ENCODE measurements around the gene GATAD2A. TPM values are rescaled to one million over a fixed set of nuclear protein-coding genes. Genes with fewer than 3 reads are reported as not detected.

Gene GATAD2A
- total RNA-seq, 6 experiments from 2014 or later, result 23.9 to 59.6 (median 39.2) TPM

DNA sequence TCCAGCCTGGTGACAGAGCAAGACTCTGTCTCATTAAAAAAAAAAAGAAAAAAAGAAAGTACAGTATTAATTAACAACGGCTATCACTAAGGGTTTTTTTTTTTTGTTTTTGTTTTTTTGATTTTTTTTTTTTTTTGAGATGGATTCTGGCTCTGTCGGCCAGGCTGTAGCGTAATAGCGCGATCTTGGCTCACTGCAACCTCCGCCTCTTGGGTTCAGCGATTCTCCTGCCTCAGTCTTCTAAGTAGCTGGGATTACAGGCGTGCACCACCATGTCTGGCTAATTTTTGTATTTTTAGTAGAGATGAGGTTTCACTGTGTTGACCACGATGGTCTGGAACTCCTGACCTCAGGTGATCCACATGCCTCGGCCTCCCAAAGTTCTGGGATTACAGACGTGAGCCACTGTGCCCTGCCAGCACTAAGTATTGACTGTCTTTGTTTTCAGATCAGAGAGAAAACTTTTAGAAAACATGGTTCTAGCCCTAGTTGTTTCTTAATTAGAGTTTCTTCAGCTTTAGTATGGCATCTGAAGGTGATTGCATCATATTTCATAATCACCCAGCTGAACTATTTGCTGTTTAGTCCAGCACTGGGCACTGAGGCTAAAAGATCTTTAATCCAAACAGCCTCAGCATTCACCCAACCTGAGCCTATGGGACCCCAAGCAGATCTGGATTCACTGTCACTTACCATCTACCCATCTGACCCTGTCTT is 2.7 kb upstream of the GATAD2A start:
- Histone ChIP-seq H3K27me3 (no peaks in the 10 kb centered on the region), H3K4me1 (peaks cover 0 to 29% (median 13%) of the 10 kb centered on the region in 4 donors), H3K36me3 (no peaks in the 10 kb centered on the region), H3K4me3 (no peak overlapping the region), H3K9me3 (no peaks in the 10 kb centered on the region), H3K27ac (no peak overlapping the region)
- ATAC-seq (no peak), DNase-seq (no peak)
- WGBS (ENCODE audit: insufficient coverage, low coverage, low lambda C conversion rate, missing lambda C conversion rate), result 77% methylated on average over 11 of the region's 11 CpGs
- TF ChIP-seq POLR2A (IDR thresholded peaks at IDR 0.05), result no peak
- TF ChIP-seq, protein P1, sequence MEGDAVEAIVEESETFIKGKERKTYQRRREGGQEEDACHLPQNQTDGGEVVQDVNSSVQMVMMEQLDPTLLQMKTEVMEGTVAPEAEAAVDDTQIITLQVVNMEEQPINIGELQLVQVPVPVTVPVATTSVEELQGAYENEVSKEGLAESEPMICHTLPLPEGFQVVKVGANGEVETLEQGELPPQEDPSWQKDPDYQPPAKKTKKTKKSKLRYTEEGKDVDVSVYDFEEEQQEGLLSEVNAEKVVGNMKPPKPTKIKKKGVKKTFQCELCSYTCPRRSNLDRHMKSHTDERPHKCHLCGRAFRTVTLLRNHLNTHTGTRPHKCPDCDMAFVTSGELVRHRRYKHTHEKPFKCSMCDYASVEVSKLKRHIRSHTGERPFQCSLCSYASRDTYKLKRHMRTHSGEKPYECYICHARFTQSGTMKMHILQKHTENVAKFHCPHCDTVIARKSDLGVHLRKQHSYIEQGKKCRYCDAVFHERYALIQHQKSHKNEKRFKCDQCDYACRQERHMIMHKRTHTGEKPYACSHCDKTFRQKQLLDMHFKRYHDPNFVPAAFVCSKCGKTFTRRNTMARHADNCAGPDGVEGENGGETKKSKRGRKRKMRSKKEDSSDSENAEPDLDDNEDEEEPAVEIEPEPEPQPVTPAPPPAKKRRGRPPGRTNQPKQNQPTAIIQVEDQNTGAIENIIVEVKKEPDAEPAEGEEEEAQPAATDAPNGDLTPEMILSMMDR (IDR thresholded peaks at IDR 0.05), result no peak
- intact Hi-C loops (cut with DNase I), result loop anchor here in 1 of 2 donors (5.0 kb wide), 1 partner anchor 84 kb away; no protein-coding TSS in a partner anchor

DNA sequence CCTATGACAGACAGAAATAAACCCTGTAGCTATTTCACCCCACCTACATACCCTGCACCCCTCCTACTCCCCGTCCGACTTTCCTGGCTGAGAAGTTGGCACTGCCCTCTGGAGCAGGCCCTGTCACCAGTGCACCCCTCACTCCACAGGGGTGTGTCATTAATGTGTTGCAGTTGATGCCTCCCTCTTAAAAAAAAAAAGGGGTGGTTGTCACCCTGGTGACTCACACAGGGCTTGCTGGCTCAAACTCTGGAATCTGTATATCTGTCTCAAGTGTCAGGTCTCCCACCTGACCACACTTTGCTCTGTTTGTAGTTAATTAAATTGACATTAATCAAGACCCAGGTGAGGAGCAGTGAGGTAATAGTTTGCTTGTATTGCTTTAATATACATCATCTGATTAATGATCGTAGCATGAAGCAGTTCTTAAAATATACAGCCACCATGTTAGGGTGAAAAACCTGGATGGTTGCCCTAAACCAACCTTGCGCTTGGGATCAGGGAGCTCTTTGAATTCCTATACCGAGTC is 2.0 kb upstream of the GATAD2A start:
- 57% methylated on average over 5 of the region's 5 CpGs for WGBS (ENCODE audit: insufficient coverage, low coverage, low lambda C conversion rate, missing lambda C conversion rate)
- no peak for ATAC-seq
- H3K36me3 ChIP-seq, result no peaks in the 10 kb centered on the region
- no peak overlapping the region for H3K27ac ChIP-seq
- H3K4me3 ChIP-seq, result no peak overlapping the region
- intact Hi-C loops (cut with DNase I), result loop anchor here in 1 of 2 donors (5.0 kb wide), 1 partner anchor 84 kb away; no protein-coding TSS in a partner anchor
- H3K9me3 ChIP-seq, result no peaks in the 10 kb centered on the region
- peaks cover 0 to 36% (median 13%) of the 10 kb centered on the region in 4 donors for H3K4me1 ChIP-seq
- TF ChIP-seq POLR2A (IDR thresholded peaks at IDR 0.05), result no peak
- TF ChIP-seq, protein P1 (IDR thresholded peaks at IDR 0.05), result no peak
- no peaks in the 10 kb centered on the region for H3K27me3 ChIP-seq
- DNase-seq, result no peak

- WGBS (ENCODE audit: insufficient coverage, low coverage, low lambda C conversion rate, missing lambda C conversion rate), result 1% methylated on average over 14 of the region's 87 CpGs
These were observed 749 bp downstream of the GATAD2A start for GRCh38 chr19:19405971-19406877.

DNA sequence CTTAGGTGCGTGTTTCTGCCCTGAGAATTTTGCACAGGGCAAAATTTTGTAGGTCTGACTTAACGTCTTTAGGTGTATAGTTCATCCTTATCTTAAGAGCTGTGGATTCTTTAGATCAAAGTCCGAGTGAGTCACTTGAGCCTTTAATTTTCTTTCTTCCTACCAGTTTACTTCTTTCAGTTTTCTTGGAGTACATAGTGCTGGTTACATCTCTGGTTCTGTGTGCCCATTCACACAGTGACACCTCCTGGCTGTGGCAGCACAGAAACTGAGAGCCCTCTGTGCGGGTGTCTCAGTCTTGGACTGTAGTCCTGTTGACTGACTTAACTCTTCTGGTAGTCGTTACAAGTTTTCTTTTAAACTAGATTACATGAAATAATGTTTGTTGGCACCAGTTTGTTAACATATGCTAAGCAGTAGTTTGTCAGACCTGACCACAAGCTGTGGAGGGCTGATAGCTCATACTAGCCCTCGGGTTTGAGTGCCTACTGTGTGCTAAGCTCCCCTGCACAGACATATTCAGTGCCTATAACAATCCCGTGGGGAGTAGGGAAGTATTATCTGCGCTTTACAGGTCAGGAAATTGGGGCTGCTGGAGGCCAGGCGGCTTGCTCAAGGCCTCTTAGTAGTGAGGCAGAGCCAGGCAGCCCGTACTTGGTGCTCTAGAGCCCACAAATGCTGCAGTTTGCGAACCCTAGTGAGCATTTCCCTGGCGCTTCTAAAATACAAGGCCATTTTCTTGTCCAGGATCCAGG is 1.6 kb downstream of the GATAD2A start:
- 13% methylated on average over 11 of the region's 12 CpGs for WGBS (ENCODE audit: insufficient coverage, low coverage, low lambda C conversion rate, missing lambda C conversion rate)
- peak overlapping the region; percentile 24 to 76 (median 75) for H3K27ac ChIP-seq
- DNase-seq, result peak in 1 of 3 donors; percentile 39
- no peaks in the 10 kb centered on the region for H3K27me3 ChIP-seq
- ATAC-seq, result peak; percentile 27 to 32 (median 30)
- H3K4me3 ChIP-seq, result peak overlapping the region; percentile 79 to 88 (median 80)
- intact Hi-C loops (cut with DNase I), result no loop called here
- H3K36me3 ChIP-seq, result no peaks in the 10 kb centered on the region
- TF ChIP-seq, protein P1 (IDR thresholded peaks at IDR 0.05), result peak; percentile 3 to 43 (median 37)
- no peak for TF ChIP-seq POLR2A (IDR thresholded peaks at IDR 0.05)
- H3K4me1 ChIP-seq, result peaks cover 0 to 36% (median 13%) of the 10 kb centered on the region in 4 donors
- H3K9me3 ChIP-seq, result no peaks in the 10 kb centered on the region

More at GRCh38 chr19:19405971-19406877, 749 bp downstream of the GATAD2A start:
- Histone ChIP-seq H3K36me3 (no peaks in the 10 kb centered on the region), H3K9me3 (no peaks in the 10 kb centered on the region), H3K4me1 (peaks cover 0 to 36% (median 13%) of the 10 kb centered on the region in 4 donors), H3K4me3 (peak overlapping the region; percentile 79 to 88 (median 80)), H3K27me3 (no peaks in the 10 kb centered on the region), H3K27ac (peak overlapping the region; percentile 24 to 76 (median 75))
- DNase-seq (peak; percentile 60 to 69 (median 68)), ATAC-seq (peak; percentile 17 to 46 (median 30))
- intact Hi-C loops (cut with DNase I), result no loop called here
- TF ChIP-seq POLR2A (IDR thresholded peaks at IDR 0.05), result no peak
